Neuronal stem cell (in vitro differentiated cells): ENCODE data around the gene SLC10A7.

Experiments
- DNase-seq: peaks from one replicate; pipeline ENCODE4 v3.0.0-alpha.2; 2013; ENCODE audit warnings: low spot score
- H2AFZ ChIP-seq: one replicate; pipeline ENCODE4 v1.6.1; 2013; ENCODE audit warnings: mild to moderate bottlenecking, low read length, inconsistent platforms
- H2AK5ac ChIP-seq: 2 replicates; pipeline ENCODE4 v1.6.1; 2013; ENCODE audit warnings: low read depth, mild to moderate bottlenecking, inconsistent platforms, low read length, moderate library complexity, mixed read lengths
- H2BK120ac ChIP-seq: 2 replicates; pipeline ENCODE4 v1.6.1; 2013; ENCODE audit warnings: low read depth, mild to moderate bottlenecking, inconsistent platforms, low read length, moderate library complexity, mixed read lengths
- H2BK12ac ChIP-seq: one replicate; pipeline ENCODE4 v1.6.1; 2013; ENCODE audit warnings: low read length, inconsistent platforms
- H2BK15ac ChIP-seq: 2 replicates; pipeline ENCODE4 v1.6.1; 2013; ENCODE audit warnings: mild to moderate bottlenecking, low read length, inconsistent platforms, mixed read lengths
- H2BK5ac ChIP-seq: one replicate; pipeline ENCODE4 v1.6.1; 2013; ENCODE audit warnings: inconsistent platforms, mild to moderate bottlenecking, low read length, moderate library complexity
- H3K14ac ChIP-seq: one replicate; pipeline ENCODE4 v1.6.1; 2013; ENCODE audit warnings: low read length, inconsistent platforms
- H3K18ac ChIP-seq: 2 replicates; pipeline ENCODE4 v1.6.1; 2013; ENCODE audit warnings: low read length, inconsistent platforms
- H3K23ac ChIP-seq: 2 replicates; pipeline ENCODE4 v1.6.1; 2013; ENCODE audit warnings: low read depth, mild to moderate bottlenecking, mixed read lengths, low read length, inconsistent platforms; ENCODE audit not compliant: poor library complexity
- H3K27ac ChIP-seq: replicated peaks from 3 replicates; pipeline ENCODE4 v1.5.1; 2013; ENCODE audit warnings: low read length, inconsistent platforms
- H3K27me3 ChIP-seq, 3 experiments: 2 replicates each; pipeline ENCODE4 v1.6.1; 2013; ENCODE audit warnings: low read length in 3 of 3, mild to moderate bottlenecking in 2 of 3, inconsistent platforms in 1 of 3, low read depth in 1 of 3, mixed read lengths in 1 of 3, moderate library complexity in 1 of 3; ENCODE audit not compliant: control insufficient read depth in 3 of 3, insufficient read depth in 3 of 3
- H3K36me3 ChIP-seq, 2 donors: replicated peaks in 1 of 2; 2 replicates each; pipeline ENCODE4 v1.6.1; 2013; ENCODE audit warnings: low read length in 2 of 2; ENCODE audit not compliant: control insufficient read depth in 2 of 2, insufficient read depth in 2 of 2
- H3K4ac ChIP-seq: 2 replicates; pipeline ENCODE4 v1.6.1; 2013; ENCODE audit warnings: inconsistent platforms, mild to moderate bottlenecking, low read length, moderate library complexity
- H3K4me1 ChIP-seq, 2 donors: 1 replicate in 1 of 2; 2 replicates in 1 of 2; pipeline ENCODE4 v1.6.1; 2013; ENCODE audit warnings: low read length in 2 of 2, low read depth in 1 of 2; ENCODE audit not compliant: control insufficient read depth in 2 of 2, insufficient read depth in 1 of 2
- H3K4me2 ChIP-seq: one replicate; pipeline ENCODE4 v1.6.1; 2013; ENCODE audit warnings: mild to moderate bottlenecking, low read length, inconsistent platforms; ENCODE audit not compliant: insufficient read depth, poor library complexity, severe bottlenecking
- H3K4me3 ChIP-seq, 2 donors: 2 replicates each; pipeline ENCODE4 v1.5.1; 2013; ENCODE audit warnings: low read length in 2 of 2, mild to moderate bottlenecking in 2 of 2, inconsistent platforms in 1 of 2, moderate library complexity in 1 of 2
- H3K79me1 ChIP-seq: one replicate; pipeline ENCODE4 v1.6.1; 2013; ENCODE audit warnings: low read depth, mild to moderate bottlenecking, inconsistent platforms, low read length, moderate library complexity
- H3K9ac ChIP-seq: one replicate; pipeline ENCODE4 v1.6.1; 2013; ENCODE audit warnings: mild to moderate bottlenecking, low read depth, low read length, inconsistent platforms; ENCODE audit not compliant: poor library complexity
- H3K9me3 ChIP-seq, 2 donors: replicated peaks in 1 of 2; 2 replicates each; pipeline versions ENCODE3 to v1.6.1; 2013; ENCODE audit warnings: low read length in 2 of 2, mild to moderate bottlenecking in 2 of 2, inconsistent platforms in 1 of 2, low read depth in 1 of 2, mixed read lengths in 1 of 2, moderate library complexity in 1 of 2; ENCODE audit not compliant: control insufficient read depth in 2 of 2, insufficient read depth in 1 of 2
- H4K8ac ChIP-seq: one replicate; pipeline ENCODE4 v1.6.1; 2013; ENCODE audit warnings: low read depth, mild to moderate bottlenecking, inconsistent platforms, low read length, moderate library complexity
- H4K91ac ChIP-seq: one replicate; pipeline ENCODE4 v1.6.1; 2013; ENCODE audit warnings: low read length, low read depth, mild to moderate bottlenecking, inconsistent platforms; ENCODE audit not compliant: poor library complexity
- WGBS, 2 donors: extraction: QIAGEN DNeasy Blood & Tissue Kit; methylation state at CpG; one replicate each; pipeline ENCODE4 v1.1.7; 2013; ENCODE audit warnings: missing lambda C conversion rate in 2 of 2, mixed read lengths in 1 of 2; ENCODE audit not compliant: insufficient read length in 2 of 2, insufficient replicate concordance in 1 of 2; ENCODE audit errors: extremely low coverage in 2 of 2; 5-methylcytosine and 5-hydroxymethylcytosine counted together

Gene SLC10A7

GRCh38 chr4:146498291-146498690, 23.4 kb downstream of the SLC10A7 start:
- DNase-seq = no peak
- Histone ChIP-seq H2BK15ac (no peak overlapping the region), H3K4me2 (no peak overlapping the region), H3K4me1 (peaks cover 0 to 3% of the 10 kb centered on the region in 2 donors), H2BK12ac (no peak overlapping the region), H3K27ac (no peak overlapping the region), H3K36me3 (no peaks in the 10 kb centered on the region), H4K91ac (no peak overlapping the region), H3K27me3 (no peaks in the 10 kb centered on the region), H3K14ac (no peak overlapping the region), H3K18ac (no peak overlapping the region), H2BK120ac (no peak overlapping the region), H2AK5ac (no peak overlapping the region), H2AFZ (no peak overlapping the region), H3K9ac (no peak overlapping the region), H2BK5ac (no peak overlapping the region), H3K4ac (no peak overlapping the region), H3K4me3 (no peak overlapping the region), H3K23ac (no peak overlapping the region), H3K79me1 (no peaks in the 10 kb centered on the region), H4K8ac (no peak overlapping the region), H3K9me3 (no peaks in the 10 kb centered on the region)
- WGBS, 2 donors = no CpG with 5 or more reads among the region's 4 CpGs

GRCh38 chr4:146495269-146495668, 26.5 kb downstream of the SLC10A7 start:
- Histone ChIP-seq H2AK5ac (no peak overlapping the region), H3K27ac (no peak overlapping the region), H3K4me3 (no peak overlapping the region), H3K4ac (no peak overlapping the region), H2BK5ac (no peak overlapping the region), H2AFZ (no peak overlapping the region), H2BK120ac (no peak overlapping the region), H2BK12ac (no peak overlapping the region), H3K36me3 (no peaks in the 10 kb centered on the region), H4K91ac (no peak overlapping the region), H3K4me1 (peaks cover 0 to 3% of the 10 kb centered on the region in 2 donors), H2BK15ac (no peak overlapping the region), H3K23ac (no peak overlapping the region), H3K18ac (no peak overlapping the region), H3K4me2 (no peak overlapping the region), H3K9ac (no peak overlapping the region), H3K79me1 (no peaks in the 10 kb centered on the region), H4K8ac (no peak overlapping the region), H3K14ac (no peak overlapping the region), H3K27me3 (no peaks in the 10 kb centered on the region), H3K9me3 (no peaks in the 10 kb centered on the region)
- DNase-seq = no peak
- no CpG with 5 or more reads among the region's 1 CpG for WGBS, 2 donors

- H3K4me1 ChIP-seq = peaks cover 0 to 3% of the 10 kb centered on the region in 2 donors
- H3K14ac ChIP-seq = no peak overlapping the region
- H3K27me3 ChIP-seq = no peaks in the 10 kb centered on the region
- no peak overlapping the region for H3K4me3 ChIP-seq
- H3K18ac ChIP-seq = no peak overlapping the region
- no peak overlapping the region for H3K23ac ChIP-seq
- H4K91ac ChIP-seq = no peak overlapping the region
- H3K27ac ChIP-seq = no peak overlapping the region
- H3K36me3 ChIP-seq = no peaks in the 10 kb centered on the region
- no peak overlapping the region for H4K8ac ChIP-seq
- H2AFZ ChIP-seq = no peak overlapping the region
- H2AK5ac ChIP-seq = no peak overlapping the region
- no peaks in the 10 kb centered on the region for H3K9me3 ChIP-seq
- no peak overlapping the region for H3K4me2 ChIP-seq
- no CpG with 5 or more reads among the region's 6 CpGs for WGBS, 2 donors
- H2BK15ac ChIP-seq = no peak overlapping the region
- H3K4ac ChIP-seq = no peak overlapping the region
- no peak overlapping the region for H2BK5ac ChIP-seq
- H2BK12ac ChIP-seq = no peak overlapping the region
- DNase-seq = no peak
- H3K9ac ChIP-seq = no peak overlapping the region
- H3K79me1 ChIP-seq = no peaks in the 10 kb centered on the region
- H2BK120ac ChIP-seq = no peak overlapping the region
Observed at GRCh38 chr4:146494143-146494542, 27.6 kb downstream of the SLC10A7 start.

- Histone ChIP-seq H4K91ac (no peak overlapping the region), H3K4ac (no peak overlapping the region), H3K9me3 (no peaks in the 10 kb centered on the region), H3K27ac (no peak overlapping the region), H3K18ac (no peak overlapping the region), H3K9ac (no peak overlapping the region), H2BK12ac (no peak overlapping the region), H3K79me1 (no peaks in the 10 kb centered on the region), H2BK5ac (no peak overlapping the region), H2AFZ (no peak overlapping the region), H3K4me2 (no peak overlapping the region), H3K36me3 (no peaks in the 10 kb centered on the region), H3K4me1 (peaks cover 2% of the 10 kb centered on the region in 2 donors), H3K23ac (no peak overlapping the region), H3K14ac (no peak overlapping the region), H2BK120ac (no peak overlapping the region), H3K4me3 (no peak overlapping the region), H4K8ac (no peak overlapping the region), H2BK15ac (no peak overlapping the region), H3K27me3 (no peaks in the 10 kb centered on the region), H2AK5ac (no peak overlapping the region)
- DNase-seq = no peak
- WGBS, 2 donors = no CpG with 5 or more reads among the region's 2 CpGs
Observed at GRCh38 chr4:146490106-146490505, 31.6 kb downstream of the SLC10A7 start.
